GM19395 (cell line): ENCODE data around the gene KLHL12.

Source experiments
- ATAC-seq: cut with Tn5 transposase; IDR thresholded peaks from one replicate; pipeline ENCODE4 v1.9.1; 2021; ENCODE audit warnings: mild to moderate bottlenecking, moderate library complexity; ENCODE audit not compliant: unreplicated experiment

The KLHL12 gene

GRCh38 chr1:202926581-202927491, at the start of gene KLHL12:
TSS of gene KLHL12 (minus strand) at chr1:202927234. CDS start at chr1:202925162, 2,072 bp downstream.
- ATAC-seq, result peak; percentile 90

GRCh38 chr1:202976633-202977032, 49.6 kb upstream of the KLHL12 start:
- ATAC-seq, result no peak

GRCh38 chr1:202974856-202975255, 47.8 kb upstream of the KLHL12 start:
- no peak for ATAC-seq

GRCh38 chr1:202972046-202972445, 45.0 kb upstream of the KLHL12 start:
- ATAC-seq, result no peak

DNA sequence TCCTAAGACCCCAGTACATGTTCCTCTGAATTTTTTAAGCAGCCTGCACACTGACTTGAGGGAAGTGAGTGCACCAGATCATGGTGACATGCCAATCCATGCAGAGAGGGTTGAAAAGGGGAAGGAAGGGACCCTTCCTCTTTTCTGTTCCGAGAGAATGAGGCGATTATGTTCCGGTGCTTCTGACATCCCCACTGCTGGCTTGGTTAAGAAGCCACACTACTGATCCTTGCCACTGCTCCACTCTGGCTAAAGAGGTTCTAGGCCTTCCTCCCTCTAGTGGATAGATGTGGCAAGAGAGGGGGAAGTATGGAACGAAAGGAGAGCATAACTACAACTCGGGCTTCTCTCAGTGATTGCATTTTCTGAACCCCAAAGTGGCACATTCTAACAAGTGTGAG, 41.9 kb upstream of the KLHL12 start:
- ATAC-seq, result peak; percentile 68

- ATAC-seq, result no peak
Measured at GRCh38 chr1:202968351-202968750, 41.3 kb upstream of the KLHL12 start.

DNA sequence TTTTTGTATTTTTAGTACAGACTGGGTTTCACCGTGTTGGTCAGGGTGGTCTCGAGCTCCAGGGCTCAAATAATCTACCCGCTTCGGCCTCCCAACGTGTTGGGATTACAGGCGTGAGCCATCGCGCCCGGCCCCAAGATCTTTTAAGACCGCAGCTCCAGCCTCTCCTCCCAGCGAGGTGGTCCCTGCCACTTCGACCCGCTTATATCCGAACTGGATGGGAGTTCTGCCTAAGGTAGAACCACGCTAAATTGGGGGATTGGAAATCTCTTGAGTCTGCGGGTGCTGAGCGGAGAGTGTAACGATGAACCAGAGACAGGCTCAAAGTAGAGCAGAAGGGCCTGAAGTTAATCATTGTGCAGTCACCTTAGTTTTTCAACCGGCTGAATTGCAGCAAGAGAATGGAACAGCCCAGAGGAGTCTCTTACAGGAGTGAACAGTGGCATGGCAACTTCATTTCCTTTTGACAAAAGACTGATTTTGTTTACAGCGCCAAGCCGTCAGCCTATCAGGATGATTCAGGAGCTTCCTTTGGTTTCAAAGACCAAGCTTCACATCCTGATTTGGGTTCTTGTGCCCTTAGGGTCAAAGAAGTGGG, 40.7 kb upstream of the KLHL12 start:
- peak; percentile 35 for ATAC-seq

- ATAC-seq, result no peak
Measured at GRCh38 chr1:202966006-202966898, 39.2 kb upstream of the KLHL12 start.

DNA sequence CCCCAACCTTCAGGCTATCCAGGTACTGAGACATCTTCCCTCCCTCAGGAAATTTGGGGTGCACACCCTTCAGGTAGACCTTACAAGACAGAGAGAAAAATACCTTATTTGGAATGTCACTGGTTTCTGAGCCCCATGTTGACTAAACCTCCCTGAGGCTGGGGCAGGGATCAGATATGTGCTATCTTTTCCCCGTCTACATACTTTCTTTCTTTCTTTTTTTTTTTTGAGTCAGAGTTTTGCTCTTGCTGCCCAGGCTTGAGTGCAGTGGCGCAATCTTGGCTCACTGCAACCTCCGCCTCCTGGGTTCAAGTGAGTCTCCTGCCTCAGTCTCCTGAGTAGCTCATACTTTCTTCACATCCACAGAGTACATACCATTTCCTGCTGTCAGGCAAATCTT, 38.4 kb upstream of the KLHL12 start:
- no peak for ATAC-seq

DNA sequence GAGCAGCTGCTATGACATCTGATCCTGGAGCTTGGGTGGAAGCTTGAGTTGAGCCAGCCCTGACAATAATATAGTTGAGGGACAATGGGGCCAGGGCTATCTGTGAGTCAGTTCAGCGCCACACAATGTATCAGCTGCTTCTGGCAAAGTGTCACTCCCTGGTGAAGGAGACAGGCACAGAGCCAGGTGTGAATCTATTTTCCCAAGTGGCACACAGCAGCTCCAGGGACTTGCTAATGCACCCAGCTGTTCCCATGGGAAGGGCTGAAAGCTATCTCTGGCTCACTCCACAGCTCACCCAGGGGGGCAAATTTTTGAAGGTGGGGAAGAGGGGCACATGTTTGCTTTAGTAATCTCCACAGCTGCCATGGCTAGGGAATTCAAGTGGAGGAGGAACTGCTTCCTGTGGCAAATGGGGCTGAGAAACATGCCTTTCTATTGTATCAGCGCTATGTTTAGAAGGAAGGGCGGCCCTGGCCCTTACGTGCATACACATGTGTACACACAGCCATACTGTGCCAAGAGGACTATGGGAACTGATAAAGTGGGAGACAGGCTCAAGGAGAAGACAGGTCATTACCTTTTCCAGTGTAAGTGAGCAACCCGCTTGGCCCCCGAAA, 37.9 kb upstream of the KLHL12 start:
- ATAC-seq, result no peak

DNA sequence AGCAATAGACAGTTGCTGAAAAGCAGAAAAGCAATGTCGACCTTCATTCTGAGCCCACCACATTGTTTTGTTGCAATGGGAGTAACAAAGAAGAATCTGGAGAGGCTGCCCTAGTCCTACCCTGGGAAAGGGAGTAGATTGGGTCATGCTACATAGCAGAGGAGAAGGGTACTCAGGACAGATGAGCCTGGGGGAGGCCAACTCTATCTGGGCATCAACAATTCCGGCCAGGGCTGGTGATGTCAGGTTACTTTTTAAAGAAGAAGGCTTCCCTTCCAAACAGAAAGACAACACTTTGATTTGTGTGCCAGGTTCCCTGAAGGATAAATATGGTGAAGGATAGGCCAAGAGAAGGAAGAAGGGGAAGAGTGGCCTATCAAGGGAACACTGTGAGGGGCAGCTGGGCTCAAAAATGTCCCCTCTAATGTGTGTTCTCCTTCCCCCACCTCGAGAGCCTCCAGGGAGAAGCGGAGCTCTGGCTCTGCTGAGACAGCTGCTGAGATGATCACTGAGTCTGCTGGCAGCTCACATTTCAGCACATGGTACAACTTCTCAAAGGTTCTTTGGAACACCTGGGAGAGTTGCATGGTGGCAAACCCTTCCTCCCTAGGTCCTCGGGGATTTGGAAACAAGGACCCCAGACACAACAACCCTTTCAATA, 34.3 kb upstream of the KLHL12 start:
- ATAC-seq, result no peak

DNA sequence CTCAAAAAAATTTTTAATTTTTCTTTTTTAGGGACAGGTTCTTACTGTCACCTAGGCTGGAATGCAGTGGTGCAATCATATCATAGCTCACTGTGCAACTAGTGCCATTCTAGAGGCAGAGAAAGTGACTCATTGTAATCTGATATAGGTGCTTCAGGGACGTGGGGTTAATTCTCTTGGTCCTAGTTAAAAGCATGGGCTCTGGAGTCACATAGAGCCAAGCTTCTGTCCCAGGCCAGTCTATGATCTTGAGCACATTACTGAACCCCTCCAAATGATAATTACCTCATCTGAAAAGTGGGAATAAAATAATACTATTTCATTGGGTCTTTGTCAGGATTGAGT, 32.2 kb upstream of the KLHL12 start:
- no peak for ATAC-seq

- ATAC-seq, result peak; percentile 18
Measured at GRCh38 chr1:202958544-202959275, 31.7 kb upstream of the KLHL12 start.

DNA sequence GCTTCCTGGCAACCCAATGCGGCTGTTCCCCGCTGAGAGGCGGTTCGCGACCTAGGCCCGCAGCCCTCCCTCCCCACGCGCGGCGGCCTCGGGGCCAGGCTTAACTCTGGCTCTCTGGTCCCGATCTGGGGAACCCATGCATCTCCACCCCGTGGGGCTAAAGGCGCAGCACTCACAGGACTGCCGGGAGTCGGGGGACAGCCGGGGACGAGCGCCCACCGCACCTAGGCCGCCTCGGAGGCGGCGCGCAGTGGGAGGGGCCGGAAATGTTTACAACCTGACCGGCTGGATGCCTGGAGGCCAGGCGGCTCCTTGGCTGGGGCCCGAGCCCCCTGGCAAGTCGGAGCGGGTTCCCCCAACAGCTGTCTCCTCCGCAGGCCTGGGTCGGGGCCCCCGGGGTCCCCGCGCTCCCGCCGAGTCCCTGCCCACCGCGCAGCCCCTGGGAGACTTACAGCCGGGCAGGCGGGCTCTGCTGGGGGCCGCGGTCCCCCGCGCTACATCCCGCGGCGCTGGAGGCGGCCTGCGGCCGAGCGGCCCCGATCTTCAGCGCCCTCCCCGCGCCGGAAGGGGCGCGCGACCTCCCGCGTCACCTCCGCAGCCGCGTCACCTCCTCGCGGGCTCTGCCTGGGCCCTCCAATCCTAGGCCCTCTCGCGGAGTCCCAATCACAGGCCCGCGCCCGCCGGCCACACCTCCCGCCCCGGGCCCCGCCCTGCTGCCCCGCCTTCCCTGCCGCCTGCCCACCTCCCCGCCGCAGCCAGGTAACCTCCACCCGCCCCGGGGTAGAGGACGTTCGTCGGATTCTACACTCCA, 30.9 kb upstream of the KLHL12 start, which contains the start of gene ADIPOR1:
Gene ADIPOR1 (minus strand): TSS at position 580 of the 811 bp plus-strand sequence. CDS start 7,242 bp downstream, outside the sequence.
- peak; percentile 95 for ATAC-seq

- ATAC-seq, result no peak
Measured at GRCh38 chr1:202956969-202957368, 29.9 kb upstream of the KLHL12 start.

DNA sequence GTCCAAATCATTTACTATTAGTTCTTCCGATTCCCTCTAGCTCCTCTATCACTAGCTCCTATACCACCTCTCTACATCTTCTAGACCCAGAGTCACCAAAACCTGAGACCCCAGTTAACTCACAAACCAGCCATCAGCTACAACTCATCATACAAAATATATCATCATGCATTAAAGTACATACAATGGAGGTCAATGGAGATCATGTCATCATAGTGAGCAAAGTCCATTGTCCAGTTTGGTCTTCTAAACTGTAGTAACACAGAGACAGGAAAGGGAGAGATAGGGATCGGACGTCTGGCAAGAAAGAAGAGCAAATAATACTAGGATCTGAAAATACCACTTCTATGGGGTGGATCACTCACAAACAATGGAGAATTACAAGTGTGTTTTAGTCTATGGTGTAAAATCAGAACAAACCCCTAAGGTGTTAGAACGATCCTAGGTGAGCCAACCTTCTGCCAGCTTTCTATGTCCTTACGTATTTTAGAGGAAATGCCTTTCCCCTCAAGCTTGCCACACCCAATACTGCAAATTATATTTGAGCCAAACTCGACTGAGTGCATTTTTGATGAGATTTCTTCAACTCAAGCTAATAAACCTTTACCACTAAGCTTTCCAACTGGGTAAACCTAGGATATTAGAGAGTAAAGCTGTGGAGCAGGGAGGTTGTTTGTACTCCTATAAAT, 27.2 kb upstream of the KLHL12 start:
- ATAC-seq, result no peak

- no peak for ATAC-seq
Measured at GRCh38 chr1:202953392-202953791, 26.4 kb upstream of the KLHL12 start.

DNA sequence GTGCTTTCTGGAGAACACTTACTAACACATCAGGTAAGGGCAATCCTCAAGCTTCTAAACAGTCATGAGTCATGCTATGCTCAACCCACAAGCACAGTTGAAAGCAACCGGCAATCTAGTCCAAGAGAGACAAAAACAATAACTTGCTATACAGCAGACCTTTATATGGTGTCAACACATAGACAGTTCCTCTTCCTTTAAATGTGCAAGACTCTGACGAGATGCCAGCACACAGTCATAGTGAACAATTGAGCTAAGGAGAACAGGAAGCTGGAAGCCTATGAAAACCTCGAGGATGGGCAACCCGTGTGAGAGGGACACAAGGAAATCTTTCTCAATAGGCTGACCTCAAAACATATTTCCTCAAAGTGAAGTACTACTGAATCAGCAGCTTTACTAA, 25.8 kb upstream of the KLHL12 start:
- ATAC-seq, result no peak
